HEK293 (cell line): ENCODE data around the gene TUBGCP3.

Source experiments
- CTCF ChIA-PET: fragments of 350-600 bp; formaldehyde crosslinking; extraction: SDS; loops from one replicate; lab custom pipeline; 2021; ENCODE audit warnings: antibody characterized with exemption; lab: Yijun Ruan, JAX
- POLR2A ChIA-PET: fragments of 300-600 bp; formaldehyde crosslinking; extraction: SDS; loops from one replicate; lab custom pipeline; 2020; ENCODE audit warnings: antibody characterized with exemption, inconsistent platforms; lab: Yijun Ruan, JAX
- H3K27ac ChIP-seq: fragments of 200-500 bp; sonication (Bioruptor generic); 2 replicates; pipeline ENCODE4 v1.5.1; 2014; ENCODE audit warnings: low read depth, low read length, control low read depth, inconsistent platforms; ENCODE audit errors: extremely low read depth
- H3K36me3 ChIP-seq, 2 experiments: fragments of 200-500 bp in 1 of 2; sonication (Bioruptor generic) in 1 of 2; 1 replicate in 1 of 2; 2 replicates in 1 of 2; pipeline ENCODE4 v1.5.1; 2014 to 2017; ENCODE audit warnings: inconsistent platforms in 2 of 2, low read length in 2 of 2; ENCODE audit not compliant: control insufficient read depth in 2 of 2, insufficient read depth in 1 of 2
- H3K4me1 ChIP-seq: fragments of 200-500 bp; sonication (Bioruptor generic); 2 replicates; pipeline ENCODE4 v1.5.1; 2014; ENCODE audit warnings: mild to moderate bottlenecking, low read length, inconsistent platforms; ENCODE audit not compliant: control insufficient read depth, insufficient read depth
- H3K4me3 ChIP-seq: 2 replicates; pipeline ENCODE4 v1.5.1; 2011; ENCODE audit warnings: low read depth, mild to moderate bottlenecking, control low read depth, low read length, moderate library complexity
- H3K9me3 ChIP-seq: fragments of 200-500 bp; sonication (Bioruptor generic); 2 replicates; pipeline ENCODE4 v1.5.1; 2014; ENCODE audit warnings: low read depth, low read length, inconsistent platforms; ENCODE audit not compliant: control insufficient read depth, insufficient read depth
- GLIS1 ChIP-seq: fragments of 450-650 bp; formaldehyde crosslinking; IDR thresholded peaks from 2 replicates; pipeline ENCODE4 v1.5.1; 2016; ENCODE audit warnings: missing biosample characterization, missing genetic modification characterization
- SCRT1 ChIP-seq: fragments of 450-650 bp; formaldehyde crosslinking; IDR thresholded peaks from 2 replicates; pipeline ENCODE4 v1.5.1; 2016; ENCODE audit warnings: missing biosample characterization, missing genetic modification characterization, borderline replicate concordance
- SCRT2 ChIP-seq: fragments of 450-650 bp; formaldehyde crosslinking; IDR thresholded peaks from 2 replicates; pipeline ENCODE4 v1.5.1; 2016; ENCODE audit warnings: missing biosample characterization, missing genetic modification characterization
- TCF7L2 ChIP-seq: IDR thresholded peaks from 2 replicates; pipeline ENCODE4 v1.6.1; 2011; ENCODE audit warnings: low read depth, mild to moderate bottlenecking, inconsistent platforms, low read length, moderate library complexity, borderline replicate concordance
- TRIM28 ChIP-seq: IDR thresholded peaks from 2 replicates; pipeline ENCODE4 v1.6.1; 2011; ENCODE audit warnings: low read length, control low read depth, borderline replicate concordance
- ZBTB20 ChIP-seq: fragments of 450-650 bp; formaldehyde crosslinking; IDR thresholded peaks from 2 replicates; pipeline ENCODE4 v1.5.1; 2016; ENCODE audit warnings: missing biosample characterization, missing genetic modification characterization
- ZIC2 ChIP-seq: fragments of 450-650 bp; formaldehyde crosslinking; IDR thresholded peaks from 2 replicates; pipeline ENCODE4 v1.5.1; 2016; ENCODE audit warnings: missing biosample characterization, missing genetic modification characterization
- ZNF174 ChIP-seq: fragments of 450-650 bp; formaldehyde crosslinking; IDR thresholded peaks from 2 replicates; pipeline ENCODE4 v1.5.0; 2017; ENCODE audit warnings: missing biosample characterization, mild to moderate bottlenecking, missing genetic modification characterization
- ZNF19 ChIP-seq: fragments of 450-650 bp; formaldehyde crosslinking; IDR thresholded peaks from 2 replicates; pipeline ENCODE4; 2016; ENCODE audit warnings: missing biosample characterization, missing genetic modification characterization, low read depth
- ZNF350 ChIP-seq: fragments of 450-650 bp; formaldehyde crosslinking; IDR thresholded peaks from 2 replicates; pipeline ENCODE4 v1.5.0; 2017; ENCODE audit warnings: missing biosample characterization, mild to moderate bottlenecking, missing genetic modification characterization
- ZNF354C ChIP-seq: fragments of 450-650 bp; formaldehyde crosslinking; IDR thresholded peaks from 2 replicates; pipeline ENCODE4 v1.5.1; 2016; ENCODE audit warnings: missing biosample characterization, missing genetic modification characterization, low read depth, borderline replicate concordance
- ZNF548 ChIP-seq: fragments of 450-650 bp; formaldehyde crosslinking; IDR thresholded peaks from 2 replicates; pipeline ENCODE4 v1.5.1; 2016; ENCODE audit warnings: missing biosample characterization, missing genetic modification characterization
- ZNF561 ChIP-seq: fragments of 450-650 bp; IDR thresholded peaks from 2 replicates; pipeline ENCODE4 v1.5.1; 2018; ENCODE audit warnings: missing biosample characterization, missing genetic modification characterization, borderline replicate concordance
- ZNF596 ChIP-seq: fragments of 450-650 bp; IDR thresholded peaks from 2 replicates; pipeline ENCODE4 v1.5.0; 2018; ENCODE audit warnings: missing biosample characterization, mild to moderate bottlenecking, missing genetic modification characterization, moderate library complexity
- ZNF707 ChIP-seq: fragments of 450-650 bp; formaldehyde crosslinking; IDR thresholded peaks from 2 replicates; pipeline ENCODE4 v1.5.1; 2016; ENCODE audit warnings: missing biosample characterization, missing genetic modification characterization
- TF ChIP-seq, protein P1 (sequence below): fragments of 450-650 bp; formaldehyde crosslinking; IDR thresholded peaks from 2 replicates; pipeline ENCODE4 v1.5.1; 2016; ENCODE audit warnings: missing biosample characterization, missing genetic modification characterization
- TF ChIP-seq, protein P2 (sequence below): fragments of 450-650 bp; formaldehyde crosslinking; IDR thresholded peaks from 2 replicates; pipeline ENCODE4 v1.5.1; 2016; ENCODE audit warnings: missing biosample characterization, missing genetic modification characterization
- TF ChIP-seq, protein P3 (sequence below): fragments of 450-650 bp; formaldehyde crosslinking; IDR thresholded peaks from 2 replicates; pipeline ENCODE4 v1.5.1; 2016; ENCODE audit warnings: missing biosample characterization, missing genetic modification characterization, low read depth
- TF ChIP-seq, protein P4 (sequence below): fragments of 450-650 bp; formaldehyde crosslinking; IDR thresholded peaks from 2 replicates; pipeline ENCODE4; 2016; ENCODE audit warnings: missing biosample characterization, missing genetic modification characterization
- TF ChIP-seq, protein P5 (sequence below): fragments of 450-650 bp; formaldehyde crosslinking; IDR thresholded peaks from 2 replicates; pipeline ENCODE4 v1.5.1; 2016; ENCODE audit warnings: missing biosample characterization, missing genetic modification characterization
- TF ChIP-seq, protein P6 (sequence below): fragments of 450-650 bp; IDR thresholded peaks from 2 replicates; pipeline ENCODE4 v1.5.1; 2018; ENCODE audit warnings: missing biosample characterization, missing genetic modification characterization
- TF ChIP-seq, protein P7 (sequence below): fragments of 450-650 bp; formaldehyde crosslinking; IDR thresholded peaks from 2 replicates; pipeline ENCODE4 v1.5.1; 2017; ENCODE audit warnings: missing biosample characterization, missing genetic modification characterization

TUBGCP3 gene

DNA sequence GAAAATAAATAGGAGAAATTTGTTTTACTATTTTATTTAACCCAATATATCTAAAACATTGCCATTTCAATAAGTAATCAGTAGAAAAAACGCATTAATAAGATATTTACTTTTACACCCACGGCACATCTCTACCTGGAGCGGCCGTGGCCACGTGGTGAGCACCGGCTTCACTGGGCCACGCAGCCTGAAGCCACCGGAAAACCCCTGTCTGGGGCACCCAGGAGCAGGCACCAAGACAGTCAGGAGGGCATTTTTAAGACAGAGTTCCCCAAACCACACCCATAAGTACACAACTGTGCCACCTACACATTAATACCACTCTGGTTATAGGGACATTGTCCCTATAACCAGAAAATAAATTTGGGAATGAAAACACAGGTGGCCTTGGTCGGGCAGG lies 130.9 kb downstream of the TUBGCP3 start:
- ChIA-PET CTCF (no interaction called here), POLR2A (no interaction called here)
- H3K27ac ChIP-seq = no peak overlapping the region
- no peaks in the 10 kb centered on the region for H3K36me3 ChIP-seq
- H3K4me3 ChIP-seq = no peak overlapping the region
- TF ChIP-seq ZNF174 (no peak), ZNF350 (tag by site-specific recombination) (no peak), ZIC2 (tag by site-specific recombination) (no peak), ZNF354C (tag by site-specific recombination) (no peak), GLIS1 (no peak), SCRT1 (no peak), TCF7L2 (no peak), SCRT2 (tag by site-specific recombination) (no peak), ZNF19 (tag by site-specific recombination) (no peak), ZNF548 (tag by site-specific recombination) (no peak), ZNF707 (tag by site-specific recombination) (no peak)
- TF ChIP-seq, protein P1, sequence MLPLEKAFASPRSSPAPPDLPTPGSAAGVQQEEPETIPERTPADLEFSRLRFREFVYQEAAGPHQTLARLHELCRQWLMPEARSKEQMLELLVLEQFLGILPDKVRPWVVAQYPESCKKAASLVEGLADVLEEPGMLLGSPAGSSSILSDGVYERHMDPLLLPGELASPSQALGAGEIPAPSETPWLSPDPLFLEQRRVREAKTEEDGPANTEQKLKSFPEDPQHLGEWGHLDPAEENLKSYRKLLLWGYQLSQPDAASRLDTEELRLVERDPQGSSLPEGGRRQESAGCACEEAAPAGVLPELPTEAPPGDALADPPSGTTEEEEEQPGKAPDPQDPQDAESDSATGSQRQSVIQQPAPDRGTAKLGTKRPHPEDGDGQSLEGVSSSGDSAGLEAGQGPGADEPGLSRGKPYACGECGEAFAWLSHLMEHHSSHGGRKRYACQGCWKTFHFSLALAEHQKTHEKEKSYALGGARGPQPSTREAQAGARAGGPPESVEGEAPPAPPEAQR (tag by site-specific recombination) = no peak
- TF ChIP-seq, protein P2, sequence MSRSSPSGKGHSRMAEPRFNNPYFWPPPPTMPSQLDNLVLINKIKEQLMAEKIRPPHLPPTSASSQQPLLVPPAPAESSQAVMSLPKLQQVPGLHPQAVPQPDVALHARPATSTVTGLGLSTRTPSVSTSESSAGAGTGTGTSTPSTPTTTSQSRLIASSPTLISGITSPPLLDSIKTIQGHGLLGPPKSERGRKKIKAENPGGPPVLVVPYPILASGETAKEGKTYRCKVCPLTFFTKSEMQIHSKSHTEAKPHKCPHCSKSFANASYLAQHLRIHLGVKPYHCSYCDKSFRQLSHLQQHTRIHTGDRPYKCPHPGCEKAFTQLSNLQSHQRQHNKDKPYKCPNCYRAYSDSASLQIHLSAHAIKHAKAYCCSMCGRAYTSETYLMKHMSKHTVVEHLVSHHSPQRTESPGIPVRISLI (tag by site-specific recombination) = no peak
- TF ChIP-seq, protein P3, sequence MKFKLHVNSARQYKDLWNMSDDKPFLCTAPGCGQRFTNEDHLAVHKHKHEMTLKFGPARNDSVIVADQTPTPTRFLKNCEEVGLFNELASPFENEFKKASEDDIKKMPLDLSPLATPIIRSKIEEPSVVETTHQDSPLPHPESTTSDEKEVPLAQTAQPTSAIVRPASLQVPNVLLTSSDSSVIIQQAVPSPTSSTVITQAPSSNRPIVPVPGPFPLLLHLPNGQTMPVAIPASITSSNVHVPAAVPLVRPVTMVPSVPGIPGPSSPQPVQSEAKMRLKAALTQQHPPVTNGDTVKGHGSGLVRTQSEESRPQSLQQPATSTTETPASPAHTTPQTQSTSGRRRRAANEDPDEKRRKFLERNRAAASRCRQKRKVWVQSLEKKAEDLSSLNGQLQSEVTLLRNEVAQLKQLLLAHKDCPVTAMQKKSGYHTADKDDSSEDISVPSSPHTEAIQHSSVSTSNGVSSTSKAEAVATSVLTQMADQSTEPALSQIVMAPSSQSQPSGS = no peak
- TF ChIP-seq, protein P4, sequence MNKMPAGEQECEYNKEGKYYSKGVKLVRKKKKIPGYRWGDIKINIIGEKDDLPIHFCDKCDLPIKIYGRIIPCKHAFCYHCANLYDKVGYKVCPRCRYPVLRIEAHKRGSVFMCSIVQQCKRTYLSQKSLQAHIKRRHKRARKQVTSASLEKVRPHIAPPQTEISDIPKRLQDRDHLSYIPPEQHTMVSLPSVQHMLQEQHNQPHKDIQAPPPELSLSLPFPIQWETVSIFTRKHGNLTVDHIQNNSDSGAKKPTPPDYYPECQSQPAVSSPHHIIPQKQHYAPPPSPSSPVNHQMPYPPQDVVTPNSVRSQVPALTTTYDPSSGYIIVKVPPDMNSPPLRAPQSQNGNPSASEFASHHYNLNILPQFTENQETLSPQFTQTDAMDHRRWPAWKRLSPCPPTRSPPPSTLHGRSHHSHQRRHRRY (tag by site-specific recombination) = no peak
- TF ChIP-seq, protein P5, sequence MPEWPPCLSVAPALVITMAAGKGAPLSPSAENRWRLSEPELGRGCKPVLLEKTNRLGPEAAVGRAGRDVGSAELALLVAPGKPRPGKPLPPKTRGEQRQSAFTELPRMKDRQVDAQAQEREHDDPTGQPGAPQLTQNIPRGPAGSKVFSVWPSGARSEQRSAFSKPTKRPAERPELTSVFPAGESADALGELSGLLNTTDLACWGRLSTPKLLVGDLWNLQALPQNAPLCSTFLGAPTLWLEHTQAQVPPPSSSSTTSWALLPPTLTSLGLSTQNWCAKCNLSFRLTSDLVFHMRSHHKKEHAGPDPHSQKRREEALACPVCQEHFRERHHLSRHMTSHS = no peak
- no peaks in the 10 kb centered on the region for H3K4me1 ChIP-seq
- H3K9me3 ChIP-seq = no peaks in the 10 kb centered on the region

DNA sequence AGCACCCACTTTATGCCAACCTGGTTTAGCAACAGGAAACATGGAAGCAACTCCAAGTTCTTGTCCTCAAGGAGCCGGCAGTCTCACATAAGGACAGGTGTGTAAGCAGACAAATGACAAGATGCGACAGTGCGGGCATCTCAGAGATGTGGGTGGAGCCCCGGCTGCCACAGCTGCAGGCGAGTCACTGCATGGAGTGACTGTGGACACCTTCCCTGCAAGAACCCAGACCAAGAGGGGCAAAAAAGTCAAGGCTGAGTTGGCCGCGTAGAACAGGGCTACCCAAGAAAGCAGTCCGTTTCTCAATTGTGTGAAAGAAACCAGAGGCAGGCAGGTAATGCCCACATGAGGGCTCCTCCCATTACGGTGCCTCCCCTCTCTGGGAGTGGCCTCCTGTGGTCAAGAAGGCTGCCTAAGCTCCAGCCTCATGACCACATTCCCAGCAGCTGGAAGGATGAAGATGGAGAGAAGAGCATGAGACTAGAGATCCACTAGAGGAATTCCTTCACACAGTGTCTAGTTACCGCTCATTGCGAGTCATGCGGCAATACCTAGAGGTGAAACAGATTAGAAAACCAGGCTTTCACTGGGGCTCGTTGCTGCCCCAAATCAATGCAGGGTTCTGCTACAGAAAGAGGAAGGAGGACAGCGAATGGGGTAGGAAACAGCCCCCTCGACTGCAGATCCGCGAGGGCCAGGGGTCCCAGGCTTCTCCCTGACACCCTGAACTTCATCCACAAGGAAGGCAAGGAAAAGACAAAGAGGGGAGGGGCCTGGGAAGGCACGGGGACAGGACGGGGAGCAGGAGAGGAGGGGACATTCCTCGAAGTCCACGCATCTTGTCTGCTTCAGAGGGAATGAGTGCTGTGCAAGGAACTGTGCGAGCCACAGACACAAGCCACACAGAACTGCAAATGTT lies 131.6 kb downstream of the TUBGCP3 start:
- Histone ChIP-seq H3K9me3 (no peaks in the 10 kb centered on the region), H3K4me1 (no peaks in the 10 kb centered on the region), H3K4me3 (no peak overlapping the region), H3K36me3 (no peaks in the 10 kb centered on the region), H3K27ac (no peak overlapping the region)
- ChIA-PET CTCF (no interaction called here), POLR2A (no interaction called here)
- TF ChIP-seq, protein P3 = no peak
- TF ChIP-seq ZBTB20 (tag by site-specific recombination) (no peak), ZNF561 (tag by site-specific recombination) (no peak), TRIM28 (no peak), ZNF596 (no peak)
- TF ChIP-seq, protein P6, sequence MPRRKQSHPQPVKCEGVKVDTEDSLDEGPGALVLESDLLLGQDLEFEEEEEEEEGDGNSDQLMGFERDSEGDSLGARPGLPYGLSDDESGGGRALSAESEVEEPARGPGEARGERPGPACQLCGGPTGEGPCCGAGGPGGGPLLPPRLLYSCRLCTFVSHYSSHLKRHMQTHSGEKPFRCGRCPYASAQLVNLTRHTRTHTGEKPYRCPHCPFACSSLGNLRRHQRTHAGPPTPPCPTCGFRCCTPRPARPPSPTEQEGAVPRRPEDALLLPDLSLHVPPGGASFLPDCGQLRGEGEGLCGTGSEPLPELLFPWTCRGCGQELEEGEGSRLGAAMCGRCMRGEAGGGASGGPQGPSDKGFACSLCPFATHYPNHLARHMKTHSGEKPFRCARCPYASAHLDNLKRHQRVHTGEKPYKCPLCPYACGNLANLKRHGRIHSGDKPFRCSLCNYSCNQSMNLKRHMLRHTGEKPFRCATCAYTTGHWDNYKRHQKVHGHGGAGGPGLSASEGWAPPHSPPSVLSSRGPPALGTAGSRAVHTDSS (tag by site-specific recombination) = no peak
- TF ChIP-seq, protein P7, sequence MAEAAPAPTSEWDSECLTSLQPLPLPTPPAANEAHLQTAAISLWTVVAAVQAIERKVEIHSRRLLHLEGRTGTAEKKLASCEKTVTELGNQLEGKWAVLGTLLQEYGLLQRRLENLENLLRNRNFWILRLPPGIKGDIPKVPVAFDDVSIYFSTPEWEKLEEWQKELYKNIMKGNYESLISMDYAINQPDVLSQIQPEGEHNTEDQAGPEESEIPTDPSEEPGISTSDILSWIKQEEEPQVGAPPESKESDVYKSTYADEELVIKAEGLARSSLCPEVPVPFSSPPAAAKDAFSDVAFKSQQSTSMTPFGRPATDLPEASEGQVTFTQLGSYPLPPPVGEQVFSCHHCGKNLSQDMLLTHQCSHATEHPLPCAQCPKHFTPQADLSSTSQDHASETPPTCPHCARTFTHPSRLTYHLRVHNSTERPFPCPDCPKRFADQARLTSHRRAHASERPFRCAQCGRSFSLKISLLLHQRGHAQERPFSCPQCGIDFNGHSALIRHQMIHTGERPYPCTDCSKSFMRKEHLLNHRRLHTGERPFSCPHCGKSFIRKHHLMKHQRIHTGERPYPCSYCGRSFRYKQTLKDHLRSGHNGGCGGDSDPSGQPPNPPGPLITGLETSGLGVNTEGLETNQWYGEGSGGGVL (tag by site-specific recombination) = no peak
